ENCODE data around the gene IRGQ. TPM values are rescaled to one million over a fixed set of nuclear protein-coding genes. Genes with fewer than 3 reads are reported as not detected.

IRGQ gene
- polyA plus RNA-seq, 3 donors: 1.8 to 49.6 (median 2.9) TPM

DNA sequence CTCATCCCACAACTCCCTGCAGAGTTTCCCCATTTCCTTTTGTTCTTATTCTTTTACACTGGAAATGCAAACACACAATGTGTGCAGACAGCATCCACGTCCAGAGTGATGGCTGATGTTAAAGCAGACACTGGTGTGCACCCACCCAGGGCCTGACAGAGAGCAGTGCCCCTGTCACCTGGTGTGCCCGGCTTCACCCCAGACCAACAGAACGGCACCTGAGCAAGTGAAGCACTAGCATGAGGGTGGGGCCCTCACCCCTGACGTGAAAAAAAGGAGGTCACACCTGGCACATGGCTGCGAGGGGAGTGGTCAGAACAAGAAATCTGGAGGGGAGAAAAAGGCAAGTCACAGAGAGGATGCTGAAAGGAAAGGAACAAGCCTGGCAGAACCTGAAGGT lies 50.7 kb downstream of the IRGQ start:
- Histone ChIP-seq H3K79me2 (ENCODE audit: insufficient read depth, low read length) (no peaks in the 10 kb centered on the region), H3K27me3 (ENCODE audit: control insufficient read depth in 2 of 2, insufficient read depth in 2 of 2, low read length in 2 of 2) (no peaks in the 10 kb centered on the region), H3K27ac (ENCODE audit: low read depth in 1 of 2, low read length in 2 of 2) (no peak overlapping the region), H3K36me3 (replicated peaks in 1 of 2; ENCODE audit: control insufficient read depth in 1 of 2, insufficient read depth in 2 of 2, low read length in 2 of 2) (peaks cover 60 to 85% of the 10 kb centered on the region in 2 donors), H2AFZ (ENCODE audit: insufficient read depth, low read depth, low read length, poor library complexity, severe bottlenecking) (no peak overlapping the region), H3K4me1 (ENCODE audit: control insufficient read depth in 1 of 2, insufficient read depth in 2 of 2, low read length in 2 of 2) (no peaks in the 10 kb centered on the region), H3K4me3 (replicated peaks in 1 of 3; ENCODE audit: low read depth in 2 of 3, low read length in 3 of 3) (no peak overlapping the region), H3K4me2 (replicated peaks; ENCODE audit: extremely low read depth, low read length, poor library complexity, severe bottlenecking) (no peak overlapping the region), H3K9me3 (replicated peaks in 1 of 2; ENCODE audit: control insufficient read depth in 1 of 2, insufficient read depth in 1 of 2, low read length in 2 of 2) (no peaks in the 10 kb centered on the region), H4K20me1 (ENCODE audit: insufficient read depth, low read length) (no peaks in the 10 kb centered on the region), H3K9ac (ENCODE audit: insufficient read depth, low read length, poor library complexity, severe bottlenecking) (no peak overlapping the region)
- DNase-seq: no peak
- TF ChIP-seq, protein P1, sequence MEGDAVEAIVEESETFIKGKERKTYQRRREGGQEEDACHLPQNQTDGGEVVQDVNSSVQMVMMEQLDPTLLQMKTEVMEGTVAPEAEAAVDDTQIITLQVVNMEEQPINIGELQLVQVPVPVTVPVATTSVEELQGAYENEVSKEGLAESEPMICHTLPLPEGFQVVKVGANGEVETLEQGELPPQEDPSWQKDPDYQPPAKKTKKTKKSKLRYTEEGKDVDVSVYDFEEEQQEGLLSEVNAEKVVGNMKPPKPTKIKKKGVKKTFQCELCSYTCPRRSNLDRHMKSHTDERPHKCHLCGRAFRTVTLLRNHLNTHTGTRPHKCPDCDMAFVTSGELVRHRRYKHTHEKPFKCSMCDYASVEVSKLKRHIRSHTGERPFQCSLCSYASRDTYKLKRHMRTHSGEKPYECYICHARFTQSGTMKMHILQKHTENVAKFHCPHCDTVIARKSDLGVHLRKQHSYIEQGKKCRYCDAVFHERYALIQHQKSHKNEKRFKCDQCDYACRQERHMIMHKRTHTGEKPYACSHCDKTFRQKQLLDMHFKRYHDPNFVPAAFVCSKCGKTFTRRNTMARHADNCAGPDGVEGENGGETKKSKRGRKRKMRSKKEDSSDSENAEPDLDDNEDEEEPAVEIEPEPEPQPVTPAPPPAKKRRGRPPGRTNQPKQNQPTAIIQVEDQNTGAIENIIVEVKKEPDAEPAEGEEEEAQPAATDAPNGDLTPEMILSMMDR (IDR thresholded peaks at IDR 0.05): no peak
- Mint-ChIP-seq H3K36me3 (peaks cover 62 to 90% of the 10 kb centered on the region in 2 donors), H3K9me3 (no peaks in the 10 kb centered on the region), H3K27me3 (ENCODE audit: low read depth in 3 of 3) (peaks cover 0 to 2% (median 0%) of the 10 kb centered on the region in 3 donors), H3K27ac (peak overlapping the region in 2 of 7 donors; percentile 10 to 42), H3K4me3 (no peak overlapping the region), H3K4me1 (no peaks in the 10 kb centered on the region)
- intact Hi-C loops (cut with micrococcal nuclease): no loop called here
- WGBS (ENCODE audit: insufficient coverage): 98% methylated on average over 5 of the region's 5 CpGs

DNA sequence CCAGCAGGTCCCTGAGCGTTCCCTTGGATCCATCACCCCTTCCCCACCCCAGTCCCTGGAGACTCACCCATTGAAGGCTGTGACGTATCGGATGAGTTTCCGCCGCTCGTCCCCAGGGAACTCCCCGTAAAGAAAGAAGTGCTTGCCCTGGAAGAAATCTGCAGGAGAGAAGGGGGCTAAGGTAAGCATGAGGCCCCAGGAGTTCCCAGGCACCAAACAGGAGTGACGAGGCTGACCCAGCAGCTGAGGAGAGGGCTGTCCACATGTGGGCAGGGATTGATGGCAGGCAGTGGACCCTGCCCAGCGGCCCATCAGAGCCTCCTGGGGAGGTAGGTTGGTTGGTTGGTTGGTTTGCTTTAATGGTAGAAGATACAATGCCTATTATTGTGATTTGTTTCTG lies 51.9 kb downstream of the IRGQ start:
- Mint-ChIP-seq H3K4me1 (no peaks in the 10 kb centered on the region), H3K27me3 (ENCODE audit: low read depth in 3 of 3) (peaks cover 0 to 2% (median 0%) of the 10 kb centered on the region in 3 donors), H3K27ac (no peak overlapping the region), H3K9me3 (peaks cover 0 to 3% (median 0%) of the 10 kb centered on the region in 7 donors), H3K4me3 (no peak overlapping the region), H3K36me3 (peaks cover 64 to 91% of the 10 kb centered on the region in 2 donors)
- Histone ChIP-seq H3K4me3 (replicated peaks in 1 of 3; ENCODE audit: low read depth in 2 of 3, low read length in 3 of 3) (no peak overlapping the region), H2AFZ (ENCODE audit: insufficient read depth, low read depth, low read length, poor library complexity, severe bottlenecking) (no peak overlapping the region), H3K9me3 (replicated peaks in 1 of 2; ENCODE audit: control insufficient read depth in 1 of 2, insufficient read depth in 1 of 2, low read length in 2 of 2) (no peaks in the 10 kb centered on the region), H3K27ac (ENCODE audit: low read depth in 1 of 2, low read length in 2 of 2) (no peak overlapping the region), H3K4me2 (replicated peaks; ENCODE audit: extremely low read depth, low read length, poor library complexity, severe bottlenecking) (no peak overlapping the region), H3K79me2 (ENCODE audit: insufficient read depth, low read length) (no peaks in the 10 kb centered on the region), H3K27me3 (ENCODE audit: control insufficient read depth in 2 of 2, insufficient read depth in 2 of 2, low read length in 2 of 2) (no peaks in the 10 kb centered on the region), H3K36me3 (replicated peaks in 1 of 2; ENCODE audit: control insufficient read depth in 1 of 2, insufficient read depth in 2 of 2, low read length in 2 of 2) (peaks cover 54 to 85% of the 10 kb centered on the region in 2 donors), H4K20me1 (ENCODE audit: insufficient read depth, low read length) (no peaks in the 10 kb centered on the region), H3K4me1 (ENCODE audit: control insufficient read depth in 1 of 2, insufficient read depth in 2 of 2, low read length in 2 of 2) (no peaks in the 10 kb centered on the region), H3K9ac (ENCODE audit: insufficient read depth, low read length, poor library complexity, severe bottlenecking) (no peak overlapping the region)
- TF ChIP-seq, protein P1 (IDR thresholded peaks at IDR 0.05): no peak
- intact Hi-C loops (cut with micrococcal nuclease): no loop called here
- WGBS (ENCODE audit: insufficient coverage): 100% methylated on average over 8 of the region's 9 CpGs
- DNase-seq: no peak

Data from CD14-positive monocyte (primary cell).